ENCODE results near the gene GNAI2.

- TF ChIP-seq, protein P1, sequence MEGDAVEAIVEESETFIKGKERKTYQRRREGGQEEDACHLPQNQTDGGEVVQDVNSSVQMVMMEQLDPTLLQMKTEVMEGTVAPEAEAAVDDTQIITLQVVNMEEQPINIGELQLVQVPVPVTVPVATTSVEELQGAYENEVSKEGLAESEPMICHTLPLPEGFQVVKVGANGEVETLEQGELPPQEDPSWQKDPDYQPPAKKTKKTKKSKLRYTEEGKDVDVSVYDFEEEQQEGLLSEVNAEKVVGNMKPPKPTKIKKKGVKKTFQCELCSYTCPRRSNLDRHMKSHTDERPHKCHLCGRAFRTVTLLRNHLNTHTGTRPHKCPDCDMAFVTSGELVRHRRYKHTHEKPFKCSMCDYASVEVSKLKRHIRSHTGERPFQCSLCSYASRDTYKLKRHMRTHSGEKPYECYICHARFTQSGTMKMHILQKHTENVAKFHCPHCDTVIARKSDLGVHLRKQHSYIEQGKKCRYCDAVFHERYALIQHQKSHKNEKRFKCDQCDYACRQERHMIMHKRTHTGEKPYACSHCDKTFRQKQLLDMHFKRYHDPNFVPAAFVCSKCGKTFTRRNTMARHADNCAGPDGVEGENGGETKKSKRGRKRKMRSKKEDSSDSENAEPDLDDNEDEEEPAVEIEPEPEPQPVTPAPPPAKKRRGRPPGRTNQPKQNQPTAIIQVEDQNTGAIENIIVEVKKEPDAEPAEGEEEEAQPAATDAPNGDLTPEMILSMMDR (IDR thresholded peaks at IDR 0.05), result no peak
- TF ChIP-seq ZFX (IDR thresholded peaks at IDR 0.05; ENCODE audit: borderline replicate concordance), result no peak
Observed at GRCh38 chr3:50237133-50237651, 1.2 kb downstream of the GNAI2 start.
